Activated naive CD4-positive, alpha-beta T cell treated with anti-CD3 and anti-CD28 coated beads, Interleukin-2, amount 50 U/mL, for 24 hours (primary cell): ENCODE results near the gene SFTPA2.

Experiments
- H3K27ac Mint-ChIP-seq: one replicate; pipeline ENCODE4 v1.8.0; 2021; ENCODE audit warnings: mild to moderate bottlenecking, mixed read lengths
- H3K27me3 Mint-ChIP-seq: one replicate; pipeline ENCODE4 v1.8.0; 2021; ENCODE audit warnings: mixed read lengths
- H3K36me3 Mint-ChIP-seq: one replicate; pipeline ENCODE4 v1.8.0; 2021; ENCODE audit warnings: mixed read lengths
- H3K4me1 Mint-ChIP-seq: one replicate; pipeline ENCODE4 v1.8.0; 2021; ENCODE audit warnings: mixed read lengths
- H3K4me3 Mint-ChIP-seq: one replicate; pipeline ENCODE4 v1.8.0; 2021; ENCODE audit warnings: mild to moderate bottlenecking, mixed read lengths
- H3K9me3 Mint-ChIP-seq: one replicate; pipeline ENCODE4 v1.8.0; 2021; ENCODE audit warnings: mixed read lengths

The SFTPA2 gene

DNA sequence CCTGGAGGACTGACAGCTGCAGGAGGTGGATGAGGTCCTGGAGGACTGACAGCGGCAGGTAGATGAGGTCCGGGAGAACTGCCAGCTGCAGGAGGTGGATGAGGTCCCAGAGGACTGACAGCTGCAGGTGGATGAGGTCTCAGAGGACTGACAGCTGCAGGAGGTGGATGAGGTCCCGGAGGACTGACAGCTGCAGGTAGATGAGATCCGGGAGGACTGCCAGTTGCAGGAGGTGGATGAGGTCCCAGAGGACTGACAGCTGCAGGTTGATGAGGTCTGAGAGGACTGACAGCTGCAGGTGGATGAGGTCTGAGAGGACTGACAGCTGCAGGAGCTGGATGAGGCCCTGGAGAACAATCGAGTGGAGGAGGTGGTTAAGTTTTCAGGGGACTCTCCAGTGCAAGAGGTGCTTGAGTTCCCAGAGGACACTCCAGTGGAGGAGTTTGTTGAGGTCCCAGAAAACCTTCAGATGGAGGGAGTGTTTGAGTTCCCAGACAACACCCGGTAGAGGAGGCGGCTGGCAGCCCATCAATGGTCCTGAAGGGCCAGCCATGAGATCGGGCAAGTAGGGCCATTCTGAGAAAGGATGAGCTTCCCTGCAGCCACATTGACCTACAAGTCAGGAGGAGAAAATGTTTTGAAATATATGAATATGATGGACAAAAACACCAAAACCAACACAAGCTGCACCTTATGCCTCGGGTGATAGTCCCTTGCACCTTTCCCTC is 52.6 kb downstream of the SFTPA2 start:
- Mint-ChIP-seq H3K4me1 (no peaks in the 10 kb centered on the region), H3K4me3 (no peak overlapping the region), H3K9me3 (no peaks in the 10 kb centered on the region), H3K27ac (no peak overlapping the region), H3K27me3 (peaks cover 9% of the 10 kb centered on the region), H3K36me3 (no peaks in the 10 kb centered on the region)
